ENCODE measurements around the gene PTCD1.

DNA sequence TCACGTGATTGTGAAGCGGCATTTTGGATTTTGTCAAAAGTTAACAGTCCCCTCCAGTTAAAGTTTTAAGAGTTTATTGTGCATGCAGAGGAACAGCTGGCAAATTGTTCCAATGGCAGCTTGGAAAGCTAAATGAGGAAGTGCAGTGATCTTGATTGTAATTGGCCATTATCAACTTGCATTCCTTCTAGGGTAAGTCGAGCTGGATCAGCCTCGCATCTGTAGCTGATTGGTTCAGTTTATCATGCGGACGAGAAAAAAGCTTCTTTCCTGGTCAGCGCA lies 34.7 kb upstream of the PTCD1 start:
- no peak for TF ChIP-seq CTCF (IDR thresholded peaks at IDR 0.05)
- TF ChIP-seq POLR2A (IDR thresholded peaks at IDR 0.05), result no peak

Measured in testis (tissue), 2 donors.